ENCODE measurements around the gene VIPR2.

The VIPR2 gene

GRCh38 chr7:159152816-159153215 lies 8.1 kb upstream of the VIPR2 start:
- no peak overlapping the region for H3K27ac ChIP-seq
- H3K27me3 ChIP-seq (ENCODE audit: insufficient read depth, low read depth), result no peaks in the 10 kb centered on the region
- H3K4me3 ChIP-seq (IDR thresholded peaks at IDR 0.05; ENCODE audit: insufficient read depth, low read depth, low read length), result no peak overlapping the region
- TF ChIP-seq CTCF (conservative IDR thresholded peaks at IDR 0.05; ENCODE audit: low read depth, low read length), result no peak
- no peak overlapping the region for H3K9ac ChIP-seq
- H4K20me1 ChIP-seq (ENCODE audit: insufficient read depth), result no peaks in the 10 kb centered on the region
- no peak overlapping the region for H2AFZ ChIP-seq (ENCODE audit: low read depth)
- no peaks in the 10 kb centered on the region for H3K4me1 ChIP-seq (ENCODE audit: low read depth, poor library complexity, severe bottlenecking)
- H3K36me3 ChIP-seq (ENCODE audit: insufficient read depth), result no peaks in the 10 kb centered on the region
- no peaks in the 10 kb centered on the region for H3K79me2 ChIP-seq (ENCODE audit: insufficient read depth, low read depth)
- no peak overlapping the region for H3K4me2 ChIP-seq

GRCh38 chr7:159151231-159151630 lies 6.6 kb upstream of the VIPR2 start:
- no peak for TF ChIP-seq CTCF (conservative IDR thresholded peaks at IDR 0.05; ENCODE audit: low read depth, low read length)
- H3K4me2 ChIP-seq, result no peak overlapping the region
- H3K27ac ChIP-seq, result no peak overlapping the region
- no peak overlapping the region for H3K4me3 ChIP-seq (IDR thresholded peaks at IDR 0.05; ENCODE audit: insufficient read depth, low read depth, low read length)
- H3K36me3 ChIP-seq (ENCODE audit: insufficient read depth), result no peaks in the 10 kb centered on the region
- no peak overlapping the region for H3K9ac ChIP-seq
- no peaks in the 10 kb centered on the region for H3K79me2 ChIP-seq (ENCODE audit: insufficient read depth, low read depth)
- H3K4me1 ChIP-seq (ENCODE audit: low read depth, poor library complexity, severe bottlenecking), result no peaks in the 10 kb centered on the region
- H2AFZ ChIP-seq (ENCODE audit: low read depth), result no peak overlapping the region
- H3K27me3 ChIP-seq (ENCODE audit: insufficient read depth, low read depth), result no peaks in the 10 kb centered on the region
- H4K20me1 ChIP-seq (ENCODE audit: insufficient read depth), result no peaks in the 10 kb centered on the region

- H3K4me2 ChIP-seq, result no peak overlapping the region
- no peaks in the 10 kb centered on the region for H3K36me3 ChIP-seq (ENCODE audit: insufficient read depth)
- H3K79me2 ChIP-seq (ENCODE audit: insufficient read depth, low read depth), result no peaks in the 10 kb centered on the region
- H2AFZ ChIP-seq (ENCODE audit: low read depth), result no peak overlapping the region
- H4K20me1 ChIP-seq (ENCODE audit: insufficient read depth), result no peaks in the 10 kb centered on the region
- no peaks in the 10 kb centered on the region for H3K4me1 ChIP-seq (ENCODE audit: low read depth, poor library complexity, severe bottlenecking)
- no peak overlapping the region for H3K4me3 ChIP-seq (IDR thresholded peaks at IDR 0.05; ENCODE audit: insufficient read depth, low read depth, low read length)
- no peak overlapping the region for H3K27ac ChIP-seq
- no peak overlapping the region for H3K9ac ChIP-seq
- no peaks in the 10 kb centered on the region for H3K27me3 ChIP-seq (ENCODE audit: insufficient read depth, low read depth)
- no peak for TF ChIP-seq CTCF (conservative IDR thresholded peaks at IDR 0.05; ENCODE audit: low read depth, low read length)
Observed at GRCh38 chr7:159149488-159149887, 4.8 kb upstream of the VIPR2 start.

GRCh38 chr7:159148430-159149395 lies 4.0 kb upstream of the VIPR2 start:
- no peaks in the 10 kb centered on the region for H4K20me1 ChIP-seq (ENCODE audit: insufficient read depth)

More at GRCh38 chr7:159148430-159149395, 4.0 kb upstream of the VIPR2 start:
- Histone ChIP-seq H3K4me3 (IDR thresholded peaks at IDR 0.05; ENCODE audit: insufficient read depth, low read depth, low read length) (no peak overlapping the region), H3K9ac (no peak overlapping the region), H2AFZ (ENCODE audit: low read depth) (no peak overlapping the region), H3K27ac (no peak overlapping the region), H3K4me1 (ENCODE audit: low read depth, poor library complexity, severe bottlenecking) (no peaks in the 10 kb centered on the region), H3K4me2 (no peak overlapping the region), H3K79me2 (ENCODE audit: insufficient read depth, low read depth) (no peaks in the 10 kb centered on the region), H3K27me3 (ENCODE audit: insufficient read depth, low read depth) (no peaks in the 10 kb centered on the region), H3K36me3 (ENCODE audit: insufficient read depth) (no peaks in the 10 kb centered on the region)
- no peak for TF ChIP-seq CTCF (conservative IDR thresholded peaks at IDR 0.05; ENCODE audit: low read depth, low read length)

Data from KMS-11 (cell line).